ENCODE data around the gene NKPD1. TPM values are rescaled to one million over a fixed set of nuclear protein-coding genes. Genes with fewer than 3 reads are reported as not detected.

The NKPD1 gene
- polyA plus RNA-seq, 1 of the 3 experiments (the other 2 are of a cell fraction) = 0.12 TPM

- Histone ChIP-seq H3K27ac (ENCODE audit: low read depth in 2 of 2, low read length in 1 of 2) (no peak overlapping the region), H3K9ac (no peak overlapping the region), H3K36me3 (replicated peaks in 1 of 2; ENCODE audit: control insufficient read depth in 1 of 2, insufficient read depth in 2 of 2, low read length in 1 of 2) (no peaks in the 10 kb centered on the region), H3K9me2 (no peaks in the 10 kb centered on the region), H3F3A (replicated peaks; ENCODE audit: insufficient read depth) (no peaks in the 10 kb centered on the region), H3K27me3 (ENCODE audit: insufficient read depth) (no peaks in the 10 kb centered on the region; the same call in 1 of the 2 replicates), H3K4me2 (no peak overlapping the region), H3K4me1 (ENCODE audit: control insufficient read depth in 1 of 2, insufficient read depth in 2 of 2, low read depth in 1 of 2, low read length in 1 of 2) (peaks cover 0 to 17% of the 10 kb centered on the region in 2 experiments; a peak in 1 of 4 replicates), H4K20me1 (ENCODE audit: insufficient read depth) (no peaks in the 10 kb centered on the region), H3K9me3 (no peaks in the 10 kb centered on the region), H3K4me3 (ENCODE audit: low read depth in 2 of 2, low read length in 1 of 2) (peak overlapping the region in 1 of 2 experiments; percentile 21; a peak in 1 of 4 replicates), H3K79me2 (ENCODE audit: insufficient read depth) (no peaks in the 10 kb centered on the region), H2AFZ (ENCODE audit: low read depth) (no peak overlapping the region)
- TF ChIP-seq REST (IDR thresholded peaks at IDR 0.05; ENCODE audit: low read depth, low read length) = no peak
- TF ChIP-seq, protein P1, sequence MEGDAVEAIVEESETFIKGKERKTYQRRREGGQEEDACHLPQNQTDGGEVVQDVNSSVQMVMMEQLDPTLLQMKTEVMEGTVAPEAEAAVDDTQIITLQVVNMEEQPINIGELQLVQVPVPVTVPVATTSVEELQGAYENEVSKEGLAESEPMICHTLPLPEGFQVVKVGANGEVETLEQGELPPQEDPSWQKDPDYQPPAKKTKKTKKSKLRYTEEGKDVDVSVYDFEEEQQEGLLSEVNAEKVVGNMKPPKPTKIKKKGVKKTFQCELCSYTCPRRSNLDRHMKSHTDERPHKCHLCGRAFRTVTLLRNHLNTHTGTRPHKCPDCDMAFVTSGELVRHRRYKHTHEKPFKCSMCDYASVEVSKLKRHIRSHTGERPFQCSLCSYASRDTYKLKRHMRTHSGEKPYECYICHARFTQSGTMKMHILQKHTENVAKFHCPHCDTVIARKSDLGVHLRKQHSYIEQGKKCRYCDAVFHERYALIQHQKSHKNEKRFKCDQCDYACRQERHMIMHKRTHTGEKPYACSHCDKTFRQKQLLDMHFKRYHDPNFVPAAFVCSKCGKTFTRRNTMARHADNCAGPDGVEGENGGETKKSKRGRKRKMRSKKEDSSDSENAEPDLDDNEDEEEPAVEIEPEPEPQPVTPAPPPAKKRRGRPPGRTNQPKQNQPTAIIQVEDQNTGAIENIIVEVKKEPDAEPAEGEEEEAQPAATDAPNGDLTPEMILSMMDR (IDR thresholded peaks at IDR 0.05) = no peak
- no peak for TF ChIP-seq FOSL2 (IDR thresholded peaks at IDR 0.05; ENCODE audit: borderline replicate concordance, low read depth)
- TF ChIP-seq ELF1 (IDR thresholded peaks at IDR 0.05) = no peak
- 67% methylated on average over 14 of the region's 19 CpGs for WGBS (ENCODE audit: low lambda C conversion rate)
- POLR2A ChIA-PET = interaction anchor here (1.0 kb wide), 1 partner anchor 17 kb away, joined by 3 read pairs; no protein-coding TSS in a partner anchor
- DNase-seq = no peak
- CTCF ChIA-PET = interaction anchor here (0.9 to 1.0 kb wide), 2 partner anchors 9 to 94 kb away, joined by 3 to 6 read pairs; no protein-coding TSS in a partner anchor
These were observed 6.5 kb downstream of the NKPD1 start for GRCh38 chr19:45154064-45154827.

GRCh38 chr19:45153339-45154063 is 7.3 kb downstream of the NKPD1 start:
- peak; percentile 91 for DNase-seq
- CTCF ChIA-PET = interaction anchor here (0.8 to 4.1 kb wide), 8 partner anchors 9 to 186 kb away, joined by 3 to 21 read pairs (median 5); no protein-coding TSS in a partner anchor
- no peaks in the 10 kb centered on the region for H3F3A ChIP-seq (replicated peaks; ENCODE audit: insufficient read depth)
- no peaks in the 10 kb centered on the region for H3K79me2 ChIP-seq (ENCODE audit: insufficient read depth)
- no peak overlapping the region for H3K4me2 ChIP-seq
- H3K9ac ChIP-seq = no peak overlapping the region
- H4K20me1 ChIP-seq (ENCODE audit: insufficient read depth) = no peaks in the 10 kb centered on the region
- POLR2A ChIA-PET = interaction anchor here (1.0 kb wide), 1 partner anchor 16 kb away, joined by 3 read pairs; no protein-coding TSS in a partner anchor
- no peak overlapping the region for H3K27ac ChIP-seq (ENCODE audit: low read depth in 2 of 2, low read length in 1 of 2)
- no peak overlapping the region for H2AFZ ChIP-seq (ENCODE audit: low read depth)
- 23% methylated on average over 21 of the region's 69 CpGs for WGBS (ENCODE audit: low lambda C conversion rate)
- no peaks in the 10 kb centered on the region for H3K9me2 ChIP-seq
- peak overlapping the region in 1 of 2 experiments; percentile 21; a peak in 1 of 4 replicates for H3K4me3 ChIP-seq (ENCODE audit: low read depth in 2 of 2, low read length in 1 of 2)
- peaks cover 0 to 17% of the 10 kb centered on the region in 2 experiments; a peak in 1 of 4 replicates for H3K4me1 ChIP-seq (ENCODE audit: control insufficient read depth in 1 of 2, insufficient read depth in 2 of 2, low read depth in 1 of 2, low read length in 1 of 2)
- no peaks in the 10 kb centered on the region; the same call in 1 of the 2 replicates for H3K27me3 ChIP-seq (ENCODE audit: insufficient read depth)
- no peaks in the 10 kb centered on the region for H3K9me3 ChIP-seq
- H3K36me3 ChIP-seq (replicated peaks in 1 of 2; ENCODE audit: control insufficient read depth in 1 of 2, insufficient read depth in 2 of 2, low read length in 1 of 2) = no peaks in the 10 kb centered on the region
- 0 out of 2 replicates have a peak, but pooled peaks have one; percentile 42 for TF ChIP-seq MXI1 (IDR thresholded peaks at IDR 0.05; ENCODE audit: low read depth, low read length)
- no peak for TF ChIP-seq PBX3 (IDR thresholded peaks at IDR 0.05)
- no peak for TF ChIP-seq MEF2A (IDR thresholded peaks at IDR 0.05; ENCODE audit: borderline replicate concordance, low read depth)
- no peak for TF ChIP-seq TCF12 (IDR thresholded peaks at IDR 0.05)
- no peak for TF ChIP-seq USF1 (IDR thresholded peaks at IDR 0.05; ENCODE audit: borderline replicate concordance, low read depth)
- no peak for TF ChIP-seq GABPA (IDR thresholded peaks at IDR 0.05; ENCODE audit: low read depth)
- TF ChIP-seq EZH2phosphoT487 (IDR thresholded peaks at IDR 0.05; ENCODE audit: borderline replicate concordance, low read depth) = no peak
- TF ChIP-seq NFIC (IDR thresholded peaks at IDR 0.05; ENCODE audit: borderline replicate concordance) = no peak
- no peak for TF ChIP-seq FOSL2 (IDR thresholded peaks at IDR 0.05; ENCODE audit: borderline replicate concordance, low read depth)
- TF ChIP-seq RCOR1 (IDR thresholded peaks at IDR 0.05; ENCODE audit: low read length) = no peak
- TF ChIP-seq IRF3 (IDR thresholded peaks at IDR 0.05; ENCODE audit: low read depth, low read length) = no peak
- no peak for TF ChIP-seq FOXM1 (IDR thresholded peaks at IDR 0.05; ENCODE audit: low read depth)
